NCI-H2107 treated with DMSO at 0.1 percent for 48 hours (cell line): ENCODE measurements around the gene ROBO1.

Experiments used
- DNase-seq: peaks from one replicate; lab custom pipeline; 2025; ENCODE audit not compliant: unreplicated experiment; lab: John Stamatoyannopoulos, UW

The ROBO1 gene

DNA sequence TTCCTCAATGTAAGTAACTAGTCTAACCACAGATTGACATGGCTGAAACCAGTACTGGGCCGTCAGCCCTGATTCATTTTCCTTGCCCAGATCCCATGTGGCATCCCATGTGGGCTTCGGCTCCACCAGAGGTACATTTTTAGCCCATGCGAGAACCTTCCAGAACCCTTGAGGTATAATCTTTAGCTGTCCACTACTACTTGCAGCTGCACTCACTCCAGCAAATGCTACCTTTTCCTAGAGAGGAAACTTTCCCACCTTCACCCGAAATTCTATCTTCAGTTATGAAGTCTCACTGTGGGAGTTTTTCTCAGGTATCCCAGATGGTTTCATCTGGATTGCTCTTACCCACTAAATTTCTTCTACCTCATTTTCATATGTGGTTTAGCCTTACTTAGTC lies 907.2 kb downstream of the ROBO1 start:
- DNase-seq: no peak

DNA sequence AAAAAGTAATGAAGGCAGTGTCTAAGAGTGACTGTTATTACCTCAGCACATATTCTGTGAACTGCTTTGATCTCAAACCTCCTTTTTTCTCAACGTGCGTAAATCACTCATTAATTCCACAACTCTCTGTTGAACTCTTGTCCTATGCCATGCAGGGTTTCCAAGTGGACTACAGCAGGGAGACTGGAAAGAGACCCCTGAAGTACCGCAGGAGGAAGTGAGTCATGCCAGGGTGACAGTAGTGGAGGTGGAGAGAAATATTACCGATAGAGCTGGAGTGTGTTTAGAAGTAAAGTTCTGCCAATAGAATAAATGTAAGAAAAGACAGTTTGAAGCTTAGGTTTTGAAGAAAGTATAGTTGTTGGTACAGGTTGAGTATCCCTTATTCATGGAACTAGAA lies 908.9 kb downstream of the ROBO1 start:
- no peak for DNase-seq

DNA sequence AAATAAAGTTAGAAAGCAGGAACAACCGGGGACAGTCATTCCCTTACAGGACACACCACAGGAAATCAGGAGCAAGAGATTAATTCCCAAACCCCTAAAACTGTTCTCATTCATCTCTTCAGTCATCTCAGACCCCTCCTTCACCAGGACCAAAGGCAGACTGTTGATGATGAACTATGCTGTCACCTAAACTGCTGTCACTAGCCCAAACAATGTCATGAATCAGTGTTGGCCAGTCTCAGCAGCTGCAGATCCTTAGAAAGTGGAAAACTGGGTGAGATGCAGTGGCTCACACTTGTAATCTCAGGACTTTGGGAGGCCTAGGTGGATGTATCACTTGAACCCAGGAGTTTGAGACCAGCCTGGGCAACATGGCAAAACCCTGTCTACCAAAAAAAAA lies 909.6 kb downstream of the ROBO1 start:
- no peak for DNase-seq

DNA sequence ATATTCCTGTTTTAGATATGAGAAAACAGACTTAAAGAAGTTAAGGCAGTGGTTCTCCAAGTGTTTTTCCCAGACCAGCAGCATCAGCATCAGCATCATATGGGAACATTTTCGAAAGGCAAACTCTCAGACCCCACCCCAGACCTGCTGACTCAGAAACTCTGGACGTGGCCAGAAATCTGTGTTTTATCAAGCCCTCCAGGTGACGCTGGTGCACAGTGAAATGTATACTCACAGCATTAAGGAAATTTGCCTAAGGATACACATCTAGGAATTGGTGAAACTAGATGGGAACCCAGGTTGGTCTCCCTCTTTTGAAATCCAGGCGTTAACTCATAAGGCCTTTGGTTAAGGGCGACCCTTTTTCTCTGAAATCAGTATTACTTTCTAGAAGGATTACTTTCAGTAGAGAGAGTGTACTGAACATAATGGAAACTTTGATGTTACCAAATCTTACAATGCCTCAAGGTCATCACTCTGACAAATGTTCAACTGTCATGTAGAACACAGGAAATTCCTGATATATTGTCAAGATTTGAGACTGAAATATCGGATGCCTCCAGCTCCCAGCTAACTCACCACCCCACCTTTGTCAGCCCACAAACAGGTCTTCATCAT lies 910.2 kb downstream of the ROBO1 start:
- no peak for DNase-seq

DNA sequence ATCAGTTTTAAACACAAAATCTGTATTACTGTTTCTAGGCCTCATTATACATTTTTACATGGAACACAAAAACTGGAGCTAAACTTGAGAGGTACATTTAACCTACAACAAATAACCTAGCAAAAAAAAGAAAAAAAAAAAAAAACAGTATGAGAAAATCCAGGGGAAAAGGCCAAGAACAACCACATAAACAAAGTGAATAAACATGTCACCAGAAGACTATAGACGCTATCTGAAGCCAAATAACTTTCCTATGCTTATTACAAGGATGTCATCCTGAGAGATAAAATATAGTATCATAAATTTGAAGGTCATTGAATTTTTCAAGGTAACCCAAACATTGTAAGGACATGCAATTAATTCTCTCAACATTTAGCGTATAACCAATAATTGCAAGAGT lies 911.6 kb downstream of the ROBO1 start:
- DNase-seq: no peak

DNA sequence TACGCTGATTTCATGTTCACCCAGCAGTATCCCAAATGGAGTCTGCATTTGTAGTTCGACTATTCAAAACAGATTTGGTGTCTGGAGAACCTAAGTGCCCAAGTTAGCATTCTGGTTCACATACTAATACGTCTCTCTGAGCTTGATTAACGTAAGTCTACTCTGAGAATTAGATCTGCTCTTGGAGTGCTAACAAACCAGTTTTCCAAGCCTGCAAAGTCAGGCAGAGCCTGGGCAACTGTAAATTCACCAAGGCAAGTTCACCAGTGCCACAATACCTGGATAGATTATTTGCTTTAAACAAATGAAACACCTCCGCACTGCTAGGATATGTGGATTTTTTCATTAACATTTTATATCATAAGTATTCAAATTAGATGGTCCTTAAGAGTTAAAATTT lies 912.6 kb downstream of the ROBO1 start:
- no peak for DNase-seq

DNA sequence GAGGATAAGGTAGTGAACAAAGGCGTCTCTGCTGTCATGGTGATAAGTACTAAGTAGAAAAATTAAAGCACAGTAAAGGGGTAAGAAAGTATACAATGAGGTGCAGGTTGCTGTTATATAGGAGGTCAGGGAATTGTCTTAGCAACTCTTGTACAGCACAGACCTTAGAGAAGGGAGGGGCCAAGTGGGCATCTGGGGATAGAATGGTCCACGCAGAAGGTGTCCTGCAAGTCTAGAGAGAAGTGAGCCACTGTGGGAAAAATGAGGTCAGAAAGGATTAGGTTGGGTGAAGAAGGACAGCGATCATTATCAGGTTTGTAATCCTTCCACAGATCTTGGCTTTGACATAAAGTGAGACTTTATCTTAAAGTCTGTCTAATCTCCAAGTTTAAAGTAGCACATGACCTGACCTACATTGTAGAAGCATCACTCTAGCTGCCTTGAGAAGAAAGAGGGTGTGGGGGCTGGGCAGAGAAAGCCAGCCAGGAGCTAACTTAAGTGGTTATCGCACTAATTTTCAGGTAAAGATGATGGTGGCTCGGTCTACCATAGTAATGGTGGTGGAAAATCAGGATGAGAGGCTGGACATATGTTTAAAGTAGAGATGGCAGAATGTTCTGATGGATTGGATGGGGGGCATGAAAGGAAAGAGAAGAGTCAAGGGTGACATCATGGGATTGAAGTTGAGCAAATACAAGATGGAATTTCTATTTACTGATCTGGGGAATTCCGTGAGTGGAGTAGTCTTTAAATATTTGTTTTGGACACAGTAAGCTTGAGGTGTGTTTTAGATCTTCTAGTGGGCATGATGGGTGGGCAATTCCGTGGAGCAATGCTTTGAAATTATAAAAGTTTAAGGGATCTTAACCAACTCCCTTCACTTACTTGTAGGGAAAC lies 919.2 kb downstream of the ROBO1 start:
- DNase-seq: no peak

DNA sequence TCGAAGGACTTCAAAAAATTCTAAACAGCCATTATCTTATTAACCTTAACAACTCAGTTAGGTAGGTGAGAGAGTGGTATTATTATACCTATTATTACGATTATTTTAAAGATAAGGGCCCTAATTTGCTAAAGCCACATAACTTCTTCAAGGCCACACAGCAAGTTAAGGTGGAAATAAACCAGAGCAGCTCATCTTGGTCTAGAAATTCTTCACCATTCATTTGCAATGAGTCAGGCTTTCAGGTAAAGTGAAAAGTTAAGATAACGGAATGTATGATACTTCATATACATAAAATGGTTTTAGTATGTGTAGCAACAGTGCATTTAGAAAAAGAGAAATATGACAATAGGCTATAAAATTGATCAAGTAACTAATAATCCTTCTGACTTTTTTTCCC lies 920.2 kb downstream of the ROBO1 start:
- DNase-seq: no peak

DNA sequence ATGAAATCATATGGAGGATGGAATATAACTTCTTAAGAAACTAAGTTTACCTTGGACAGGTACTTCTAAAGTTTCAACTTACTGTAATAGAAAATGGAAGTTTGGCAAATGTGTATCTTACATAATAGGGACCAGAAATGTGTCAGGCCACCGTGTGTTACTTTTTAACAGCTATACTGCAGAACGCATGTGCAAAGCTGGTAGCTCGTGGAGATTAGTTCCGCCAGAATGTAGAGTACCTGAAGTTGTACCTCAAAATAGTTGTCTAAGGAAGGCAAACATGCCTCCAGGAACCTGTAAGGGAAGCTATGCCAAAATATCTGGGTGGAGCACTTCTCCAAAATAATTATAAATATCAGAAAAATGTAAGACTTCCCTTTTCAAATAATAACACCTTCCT lies 920.6 kb downstream of the ROBO1 start:
- DNase-seq: no peak

DNA sequence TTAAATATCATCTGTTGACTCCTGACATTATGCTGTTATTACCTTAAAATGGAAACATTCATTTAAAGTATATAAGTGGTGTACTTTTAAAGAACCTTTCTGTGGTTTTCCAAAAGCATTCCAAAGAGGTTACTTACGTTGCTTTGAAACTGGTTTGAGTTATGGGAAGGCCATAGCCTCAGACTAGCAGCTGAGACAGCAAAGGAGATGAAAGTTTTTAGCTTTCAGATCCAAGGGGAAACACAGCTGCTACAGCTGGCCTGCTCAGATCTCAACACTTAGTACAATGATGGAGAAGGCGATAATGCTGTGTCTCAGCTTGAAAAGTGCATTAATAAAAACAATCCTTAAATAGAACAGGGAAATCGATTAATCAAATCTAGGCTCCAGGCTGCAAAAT lies 921.1 kb downstream of the ROBO1 start:
- DNase-seq: no peak

DNA sequence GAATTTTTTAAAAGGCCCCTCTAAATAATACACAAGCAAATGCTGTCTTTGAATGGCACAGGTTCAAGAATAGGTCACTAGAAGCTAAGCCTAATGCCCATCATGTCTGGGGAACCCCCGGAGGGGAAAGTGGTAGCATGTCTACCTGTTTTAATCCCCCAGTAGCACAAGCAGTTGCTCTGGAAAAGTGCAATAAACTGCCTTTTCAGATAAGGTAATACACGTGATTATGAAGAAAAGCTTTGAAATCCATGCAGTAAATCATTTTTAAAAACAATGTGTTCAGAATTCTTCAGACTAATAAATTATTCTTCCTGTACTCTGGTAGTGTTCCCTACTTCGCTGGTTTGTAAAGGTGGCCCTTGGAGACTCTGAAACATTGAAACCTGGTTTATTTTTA lies 922.2 kb downstream of the ROBO1 start:
- no peak for DNase-seq

DNA sequence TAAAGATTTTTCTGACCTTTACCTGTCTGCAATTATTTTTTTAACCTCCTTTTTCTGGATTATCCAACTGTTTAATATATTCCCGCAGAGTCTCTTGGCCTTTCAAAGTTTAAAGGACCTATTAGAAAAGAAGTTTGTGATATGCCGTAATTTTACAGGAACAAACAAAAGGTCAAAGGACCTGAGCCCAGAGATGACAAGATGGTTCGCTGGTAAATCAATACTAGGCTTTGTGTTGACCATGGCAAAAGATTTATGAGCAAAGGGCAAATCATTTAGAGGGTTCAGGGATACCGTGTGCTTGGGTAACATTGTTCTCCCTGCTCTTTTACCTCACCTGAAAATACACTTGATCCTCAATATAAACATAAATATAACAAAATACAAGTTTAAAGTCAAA lies 923.5 kb downstream of the ROBO1 start:
- no peak for DNase-seq

DNA sequence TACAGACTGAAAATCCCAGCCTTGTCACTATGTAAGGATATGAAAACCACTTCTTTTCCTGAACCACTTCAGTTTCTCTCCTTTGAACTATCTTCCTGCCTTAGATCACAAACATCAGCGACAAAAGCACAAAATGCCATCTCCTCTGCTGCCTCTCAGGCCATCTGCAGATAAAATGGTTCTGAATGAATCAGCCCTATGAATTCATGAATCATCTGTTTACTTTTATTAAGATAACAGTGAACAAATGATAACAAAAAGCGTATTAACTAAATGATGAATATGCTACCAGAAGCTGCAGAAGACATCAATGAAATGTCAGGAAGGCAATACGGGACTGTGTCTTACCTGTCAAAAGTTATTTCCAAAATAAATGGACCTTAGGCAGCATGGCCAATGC lies 928.1 kb downstream of the ROBO1 start:
- no peak for DNase-seq

DNA sequence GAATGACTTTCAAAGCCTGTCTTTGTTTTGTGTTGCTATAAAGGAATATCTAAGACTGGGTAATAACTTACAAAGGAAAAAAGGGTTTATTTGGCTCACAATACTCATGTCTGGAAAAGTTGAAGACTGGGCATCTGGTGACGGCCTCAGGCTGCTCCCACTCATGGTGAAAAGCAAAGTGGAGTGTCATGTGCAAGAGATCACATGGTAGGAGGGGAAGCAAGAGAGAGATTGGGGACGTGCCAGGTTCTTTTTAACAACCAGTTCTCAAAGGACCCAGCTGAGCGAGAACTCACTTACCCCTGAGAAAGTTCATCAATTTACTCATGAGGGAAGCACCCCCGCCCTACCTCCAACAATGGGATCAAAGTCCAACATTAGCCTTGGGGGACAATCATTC lies 929.4 kb downstream of the ROBO1 start:
- no peak for DNase-seq

DNA sequence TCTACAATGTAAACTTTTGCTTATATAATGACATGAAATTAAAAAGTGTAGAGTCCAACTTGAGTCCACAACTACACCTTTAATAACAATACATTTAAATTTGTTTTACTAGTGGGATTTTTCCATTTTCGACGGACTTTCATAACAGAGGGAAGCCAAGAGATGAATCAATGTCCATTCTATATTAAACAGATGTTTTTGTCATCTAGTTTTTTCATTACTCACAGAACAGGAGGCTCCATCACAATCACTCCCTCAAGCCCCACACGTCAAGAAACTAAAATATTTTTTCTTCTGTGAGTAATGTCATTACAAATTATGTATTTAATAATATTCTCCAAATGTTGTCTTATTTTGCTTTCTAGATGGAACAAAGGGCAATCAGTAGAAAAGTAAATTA lies 932.9 kb downstream of the ROBO1 start:
- DNase-seq: no peak

DNA sequence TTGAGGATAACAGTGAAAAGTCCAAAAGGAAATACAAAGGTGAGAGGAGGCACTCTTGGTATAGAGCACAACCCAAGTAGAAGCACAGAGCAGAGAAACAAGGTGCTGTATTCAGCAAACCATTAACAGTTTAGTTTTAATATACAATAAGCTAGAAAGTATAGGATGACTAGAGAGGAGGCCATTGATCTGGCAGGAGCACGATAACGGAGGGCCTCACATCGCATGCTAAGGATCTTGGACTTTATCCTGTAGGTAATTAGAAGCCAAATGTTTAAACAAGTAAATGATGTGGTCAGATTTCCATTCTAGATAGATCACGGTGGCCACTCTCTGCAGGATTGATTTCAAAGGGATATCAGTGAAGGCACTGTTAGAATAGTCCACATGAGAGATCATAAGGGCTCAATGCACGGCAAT lies 935.0 kb downstream of the ROBO1 start:
- DNase-seq: no peak

DNA sequence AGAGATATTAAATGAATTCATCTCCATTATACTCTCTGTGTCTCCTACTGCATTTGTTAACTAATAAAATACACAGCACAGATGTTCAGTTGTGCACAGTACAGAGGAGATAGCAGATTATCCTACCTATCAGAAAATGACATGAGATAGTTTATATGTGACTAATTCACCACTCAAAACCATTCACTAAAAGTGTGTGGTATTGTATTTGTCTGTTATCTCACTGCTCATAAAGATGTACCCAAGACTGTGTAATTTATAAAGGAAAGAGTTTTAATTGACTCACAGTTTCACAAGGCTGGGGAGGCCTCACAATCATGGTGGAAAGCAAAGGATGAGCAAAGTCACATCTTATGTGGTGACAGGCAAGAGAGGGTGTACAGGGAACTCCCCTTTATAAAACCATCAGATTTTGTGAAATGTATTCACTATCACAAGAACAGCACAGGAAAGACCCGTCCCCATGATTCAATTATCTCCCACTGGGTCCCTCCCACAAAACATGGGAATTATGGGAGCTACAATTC lies 936.3 kb downstream of the ROBO1 start:
- no peak for DNase-seq

DNA sequence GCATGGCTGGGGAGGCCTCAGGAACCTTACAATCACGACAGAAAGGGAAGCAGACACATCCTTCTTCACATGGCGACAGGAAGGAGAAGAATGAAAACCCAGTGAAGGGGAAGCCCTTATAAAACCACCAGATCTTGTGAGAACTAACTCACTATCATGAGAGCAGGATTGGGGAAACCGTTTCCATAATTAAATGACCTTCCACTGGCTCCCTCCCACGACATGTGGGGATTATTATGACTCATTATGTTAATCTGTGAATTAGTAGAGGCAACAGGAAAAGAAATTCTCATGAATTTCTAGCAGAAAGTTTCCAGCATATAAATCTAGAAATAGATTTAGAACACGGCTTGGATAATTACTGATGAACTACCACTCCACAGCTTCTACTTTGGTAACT lies 937.3 kb downstream of the ROBO1 start:
- no peak for DNase-seq

DNA sequence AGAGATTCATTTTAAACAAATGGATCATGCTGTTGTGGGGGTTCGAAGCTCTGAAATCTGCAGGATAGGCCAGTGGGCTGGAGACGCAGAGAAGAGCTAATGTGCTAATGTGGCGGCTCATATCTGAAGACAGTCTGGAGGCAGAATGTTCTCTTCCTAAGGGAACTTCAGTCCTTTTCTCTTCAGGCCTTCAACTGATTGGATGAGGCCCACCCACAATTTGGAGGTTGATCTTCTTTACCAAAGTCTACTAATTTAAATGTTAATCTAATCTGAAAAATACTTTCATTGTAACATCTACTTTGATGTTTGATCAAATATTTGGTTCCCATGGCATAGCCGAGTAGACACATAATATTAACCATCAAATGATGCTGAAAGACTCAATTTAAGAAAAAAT lies 940.2 kb downstream of the ROBO1 start:
- no peak for DNase-seq

DNA sequence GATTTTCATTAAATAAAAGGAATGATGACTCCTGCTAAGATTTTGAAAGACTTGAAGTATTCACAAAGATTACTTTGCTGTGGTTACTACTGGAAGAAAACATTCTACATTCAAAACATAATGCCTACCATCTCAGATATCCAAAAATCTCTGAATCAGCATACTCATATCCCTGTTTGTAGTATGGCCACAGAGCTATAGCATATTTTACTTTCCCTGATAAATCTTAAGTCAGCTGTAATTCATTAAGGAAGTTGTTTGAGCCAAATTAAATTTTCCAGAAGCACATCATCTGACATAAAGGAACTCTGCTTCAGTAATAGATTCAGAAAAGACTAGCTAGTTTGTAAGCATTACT lies 942.0 kb downstream of the ROBO1 start:
- DNase-seq: no peak

DNA sequence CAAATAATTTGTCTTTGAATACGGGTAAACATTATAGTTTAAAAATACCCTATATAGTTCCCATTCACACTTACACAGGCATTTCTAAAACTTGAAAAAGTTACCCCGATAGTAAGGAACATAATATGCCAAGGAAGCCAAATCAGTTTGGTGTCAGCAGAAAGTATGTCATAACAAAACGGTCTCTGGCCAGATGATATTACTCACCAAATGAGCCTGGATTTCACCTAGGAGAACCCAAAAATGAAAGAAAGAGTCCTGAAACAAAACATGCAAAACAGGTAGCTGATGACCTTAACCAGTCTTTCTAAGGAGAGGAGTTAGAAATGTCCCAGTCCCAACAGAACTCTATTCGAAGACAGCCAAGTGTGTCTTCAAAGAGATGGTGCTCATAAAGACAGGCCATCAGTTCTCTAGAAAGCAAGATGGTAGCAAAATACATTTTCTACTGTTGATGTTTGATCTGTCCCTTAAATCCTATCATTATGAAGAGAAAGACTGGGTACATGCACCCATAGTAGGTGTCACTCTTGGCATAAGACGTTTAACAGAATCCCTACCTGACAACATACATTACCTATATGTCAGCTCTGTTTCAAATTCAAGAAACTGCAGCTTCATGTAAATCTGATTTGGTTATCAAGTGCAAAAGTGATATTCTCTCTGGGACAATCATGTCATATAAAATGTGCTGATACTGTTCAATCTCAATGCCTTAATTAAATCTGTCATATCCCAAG lies 942.5 kb downstream of the ROBO1 start:
- DNase-seq: no peak

DNA sequence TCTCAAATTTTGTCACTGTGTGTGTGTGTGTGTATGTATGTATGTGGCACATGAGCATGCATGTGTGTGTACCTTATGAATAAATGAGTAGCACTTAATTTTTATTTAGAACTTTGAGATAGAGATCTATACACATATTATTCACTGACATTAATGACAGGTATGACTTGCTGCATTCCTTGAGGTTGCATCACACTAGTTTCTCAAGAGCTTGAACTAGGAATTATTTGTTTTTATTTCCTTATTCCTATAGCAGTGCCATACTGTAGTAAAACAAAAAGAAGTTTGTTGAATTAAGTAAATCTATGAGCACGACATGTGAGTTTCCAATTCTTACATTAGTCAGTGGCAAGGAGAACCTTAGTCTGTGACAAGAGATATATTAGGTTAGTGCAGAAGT lies 943.9 kb downstream of the ROBO1 start:
- no peak for DNase-seq
